HG02885 (cell line): Measurements from ENCODE around the gene F10.
"Not testable (repeated sequence)": the region's sequence is repeated elsewhere in the genome, so short reads cannot be mapped to it uniquely, and the experiment has no call there.

Source experiments
- ATAC-seq: cut with Tn5 transposase; IDR thresholded peaks from one replicate; pipeline ENCODE4 v1.9.1; 2021; ENCODE audit warnings: mild to moderate bottlenecking; ENCODE audit not compliant: unreplicated experiment, poor library complexity

Gene F10

DNA sequence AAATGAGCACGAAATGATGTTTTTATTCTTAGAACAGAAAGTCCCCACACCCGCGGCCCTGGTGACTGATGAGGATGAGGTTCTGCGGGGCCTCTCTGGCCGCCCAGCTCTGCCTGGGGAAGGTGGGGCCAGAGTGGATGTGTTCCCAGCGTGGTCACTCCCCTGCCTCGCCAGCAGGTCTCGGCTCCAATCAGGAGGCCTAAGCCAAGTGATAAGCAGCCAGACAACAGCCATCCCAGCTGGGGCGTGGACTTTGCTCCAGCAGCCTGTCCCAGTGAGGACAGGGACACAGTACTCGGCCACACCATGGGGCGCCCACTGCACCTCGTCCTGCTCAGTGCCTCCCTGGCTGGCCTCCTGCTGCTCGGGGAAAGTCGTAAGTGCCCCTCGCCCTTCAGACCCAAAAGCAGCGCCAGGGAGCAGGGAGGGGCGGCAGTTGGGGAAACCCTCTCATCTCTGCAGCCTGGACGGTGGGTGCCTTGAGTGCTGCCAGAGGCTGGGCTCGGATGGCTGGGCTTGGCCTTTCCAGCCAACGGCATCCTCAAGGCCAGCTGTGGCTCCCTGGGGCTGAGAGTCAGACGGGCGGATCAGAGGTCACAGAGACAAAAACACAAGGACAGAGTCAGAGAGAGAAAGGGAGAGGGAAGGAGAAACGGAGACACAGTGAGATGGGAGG is at the start of gene F10:
F10 (plus strand) TSS at position 250 of the 676 bp plus-strand sequence; CDS start at position 307, 57 bp downstream.
- no peak for ATAC-seq

DNA sequence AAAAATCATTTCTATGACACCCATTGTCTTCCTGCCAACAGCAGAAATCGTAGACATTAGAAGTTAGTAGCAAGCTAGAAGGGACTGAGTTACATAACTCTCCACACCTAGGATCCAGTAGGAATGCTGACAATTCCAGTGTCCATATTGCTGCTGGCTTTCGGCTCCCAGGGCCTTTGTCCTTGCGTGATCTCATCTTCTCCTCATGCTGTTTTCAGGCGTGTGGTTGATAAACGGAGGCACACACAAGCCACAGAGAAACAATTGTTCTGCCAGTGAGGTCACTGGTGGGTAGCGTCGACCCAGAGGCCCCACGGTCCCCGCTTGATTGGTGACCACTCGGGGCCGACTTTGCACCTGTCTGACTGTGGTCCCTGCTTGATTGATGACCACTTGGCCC is 48.7 kb upstream of the F10 start:
- no peak for ATAC-seq

DNA sequence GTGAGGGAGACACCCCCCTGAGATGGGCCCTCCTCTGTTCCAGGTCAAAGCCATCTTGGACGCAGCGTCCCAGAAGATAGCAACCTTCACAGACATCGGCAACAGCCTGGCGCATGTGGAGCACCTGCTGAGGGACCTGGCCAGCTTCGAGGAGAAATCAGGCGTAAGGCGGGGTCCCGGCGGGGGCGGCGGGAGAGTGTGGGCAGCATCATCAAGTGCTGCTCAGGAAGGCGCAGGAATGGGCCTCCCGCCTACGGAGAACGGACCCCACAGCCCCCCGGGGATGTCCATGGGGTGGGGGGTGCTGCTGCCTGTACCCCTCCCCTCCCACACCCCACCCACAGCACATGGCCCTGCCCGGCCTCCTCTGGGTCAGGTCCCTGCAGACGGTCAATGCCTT is 48.2 kb upstream of the F10 start:
- no peak for ATAC-seq

DNA sequence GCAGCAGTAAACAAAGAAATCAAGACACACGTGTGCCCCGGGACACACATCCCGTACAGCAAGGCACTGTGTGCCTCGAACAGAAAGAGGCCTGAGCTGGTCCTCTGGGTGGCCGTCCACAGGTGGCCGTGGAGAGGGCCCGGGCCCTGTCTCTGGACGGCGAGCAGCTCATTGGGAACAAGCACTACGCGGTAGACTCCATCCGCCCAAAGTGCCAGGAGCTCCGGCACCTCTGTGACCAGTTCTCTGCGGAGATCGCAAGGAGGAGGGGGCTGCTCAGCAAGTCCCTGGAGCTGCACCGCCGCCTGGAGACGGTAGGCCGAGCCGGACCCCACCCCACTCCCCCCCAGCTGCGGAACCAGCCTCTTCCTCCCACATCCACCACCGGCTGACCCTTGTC is 47.7 kb upstream of the F10 start:
- no peak for ATAC-seq

DNA sequence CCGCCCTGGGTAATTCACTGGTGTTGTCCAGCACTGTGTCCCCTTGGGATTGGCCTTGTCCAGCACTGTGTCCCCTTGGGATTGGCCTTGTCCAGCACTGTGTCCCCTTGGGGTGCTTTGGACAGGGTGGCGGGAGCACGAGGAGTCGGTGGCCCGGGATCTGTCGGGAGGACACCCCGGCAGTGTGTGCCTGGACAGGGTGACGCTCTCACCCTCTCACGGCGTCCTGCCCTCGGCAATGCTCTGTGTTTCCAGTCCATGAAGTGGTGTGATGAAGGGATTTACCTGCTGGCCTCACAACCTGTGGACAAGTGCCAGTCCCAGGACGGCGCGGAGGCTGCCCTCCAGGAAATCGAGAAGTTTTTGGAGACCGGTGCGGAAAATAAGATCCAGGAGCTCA is 46.9 kb upstream of the F10 start:
- ATAC-seq, result no peak

DNA sequence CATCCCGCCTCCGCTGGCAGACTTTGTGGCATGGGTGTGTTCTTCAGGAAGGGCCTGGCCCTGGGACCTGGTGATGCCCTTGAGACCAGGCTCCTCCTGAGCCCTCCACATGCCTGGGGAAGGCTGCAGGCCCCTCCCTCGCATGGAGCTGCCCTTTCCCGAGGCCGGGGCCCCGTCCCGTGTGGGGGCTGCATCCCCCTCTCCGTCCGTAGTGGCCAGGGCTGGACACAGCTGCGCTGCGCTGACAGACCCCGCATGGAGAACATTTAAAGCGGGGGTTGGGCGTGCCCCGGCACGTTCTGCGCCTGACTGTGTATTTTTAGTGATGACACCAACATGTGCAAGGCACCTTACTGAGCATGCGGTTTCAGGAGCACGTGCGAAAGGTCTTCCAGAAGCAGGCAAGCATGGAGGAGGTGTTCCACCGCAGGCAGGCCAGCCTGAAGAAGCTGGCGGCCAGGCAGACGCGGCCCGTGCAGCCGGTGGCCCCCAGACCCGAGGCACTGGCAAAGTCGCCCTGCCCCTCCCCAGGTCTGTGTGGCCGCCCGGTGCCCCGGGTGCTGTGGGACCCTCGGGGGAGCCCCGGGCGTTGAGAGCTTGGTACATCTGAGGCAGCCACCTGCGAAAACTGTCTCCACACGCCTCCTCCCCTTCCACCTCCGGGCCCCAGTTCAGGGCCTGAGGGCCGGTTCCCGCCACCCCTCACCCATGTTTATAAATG is 45.8 kb upstream of the F10 start:
- no peak for ATAC-seq

DNA sequence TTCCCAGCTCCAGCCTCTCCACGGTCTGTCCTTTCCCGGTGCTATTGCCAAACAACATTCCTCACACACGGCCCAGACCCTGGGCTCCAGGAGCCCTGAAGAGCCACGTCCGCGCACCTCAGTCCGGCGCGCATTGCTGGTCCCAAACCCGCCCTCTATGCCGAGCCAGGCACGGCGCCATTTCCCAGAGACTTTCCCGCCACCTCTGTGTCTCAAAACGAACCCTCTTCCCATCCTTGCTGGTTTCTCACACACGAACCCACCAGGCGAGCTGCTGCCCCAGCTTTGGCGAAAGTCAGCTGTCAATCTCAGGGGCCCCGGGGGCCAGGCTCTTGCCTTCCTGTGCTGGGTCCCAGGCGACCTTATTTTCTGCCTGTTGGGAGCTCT is 45.0 kb upstream of the F10 start:
- ATAC-seq, result no peak

DNA sequence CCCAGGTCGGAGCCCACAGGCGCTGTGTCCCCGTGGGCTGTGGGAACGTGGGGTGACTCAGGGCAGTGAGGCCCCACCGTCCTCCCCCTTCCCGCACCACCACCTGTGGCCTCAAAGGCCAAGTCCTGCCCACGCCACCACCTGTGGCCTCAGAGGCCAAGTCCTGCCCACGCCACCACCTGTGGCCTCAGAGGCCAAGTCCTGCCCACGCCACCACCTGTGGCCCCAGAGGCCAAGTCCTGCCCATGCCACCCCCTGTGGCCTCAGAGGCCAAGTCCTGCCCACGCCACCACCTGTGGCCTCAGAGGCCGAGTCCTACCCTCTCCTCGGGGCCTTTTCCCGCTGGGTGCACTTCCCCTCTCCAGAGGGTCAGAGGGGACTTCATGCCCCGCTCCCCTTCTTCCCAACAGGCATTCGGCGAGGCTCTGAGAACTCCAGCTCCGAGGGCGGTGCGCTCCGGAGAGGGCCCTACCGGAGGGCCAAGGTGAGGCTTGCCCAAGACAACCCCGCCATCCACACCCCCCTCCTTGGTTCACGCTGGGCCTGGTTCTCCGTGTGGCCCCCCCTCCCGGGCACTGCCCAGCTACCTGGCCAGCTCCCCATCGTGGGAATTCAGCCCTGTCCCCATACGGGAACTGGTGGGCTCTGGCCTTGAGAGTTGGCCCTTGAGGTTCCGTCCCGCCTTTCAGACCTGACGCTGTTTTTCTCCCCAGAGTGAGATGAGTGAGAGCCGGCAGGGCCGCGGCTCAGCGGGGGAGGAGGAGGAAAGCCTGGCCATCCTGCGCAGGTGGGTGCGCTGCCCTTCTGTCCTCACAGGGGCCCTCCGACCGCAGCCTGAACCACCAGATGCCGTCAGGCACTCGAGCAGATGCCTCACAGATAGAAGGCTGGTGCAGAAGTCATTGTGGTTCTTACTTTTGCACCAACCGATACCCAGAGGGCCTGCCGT is 44.4 kb upstream of the F10 start:
- no peak for ATAC-seq

DNA sequence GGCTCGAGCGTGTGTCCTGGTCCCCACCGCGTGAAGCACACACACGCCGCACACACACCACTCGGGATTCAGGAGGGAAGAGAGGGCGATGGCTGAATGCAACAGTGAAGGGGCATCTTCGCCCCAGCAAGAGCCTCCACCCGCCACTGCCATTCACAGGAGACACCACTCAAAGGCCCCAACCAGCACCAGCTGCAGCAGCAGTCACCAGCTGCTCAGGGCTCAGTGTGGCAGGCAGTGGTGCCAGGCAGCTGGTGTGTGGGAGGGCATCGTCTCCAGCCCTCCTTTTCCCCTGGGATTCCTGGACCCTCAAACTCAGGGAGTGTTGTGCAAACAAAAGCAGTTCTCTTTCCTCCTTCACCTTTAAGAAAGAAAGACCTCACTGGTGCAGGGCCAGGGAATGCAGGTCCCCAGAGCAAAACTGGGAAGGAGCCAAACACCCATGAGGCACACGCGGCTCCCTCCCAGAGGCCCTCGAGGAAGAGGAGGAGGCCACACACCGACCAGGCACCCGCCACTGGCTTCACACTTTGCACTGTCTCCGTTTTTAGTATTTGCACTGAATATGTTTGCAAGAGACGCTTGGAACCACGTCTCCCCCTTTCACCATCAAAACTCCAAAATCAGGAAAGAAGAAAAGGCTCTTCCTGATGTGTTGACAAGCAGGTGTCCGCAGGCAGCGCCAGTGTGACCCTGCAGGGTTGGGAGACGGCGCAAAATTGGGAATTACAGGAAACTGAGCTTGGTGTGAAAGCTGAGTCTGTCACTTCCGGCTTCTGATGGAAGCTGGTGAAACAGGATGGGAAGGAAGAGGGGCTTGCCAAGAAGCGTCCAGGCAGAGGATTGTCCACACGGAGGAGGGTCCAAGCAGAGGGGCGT is 43.5 kb upstream of the F10 start:
- ATAC-seq, result no peak

DNA sequence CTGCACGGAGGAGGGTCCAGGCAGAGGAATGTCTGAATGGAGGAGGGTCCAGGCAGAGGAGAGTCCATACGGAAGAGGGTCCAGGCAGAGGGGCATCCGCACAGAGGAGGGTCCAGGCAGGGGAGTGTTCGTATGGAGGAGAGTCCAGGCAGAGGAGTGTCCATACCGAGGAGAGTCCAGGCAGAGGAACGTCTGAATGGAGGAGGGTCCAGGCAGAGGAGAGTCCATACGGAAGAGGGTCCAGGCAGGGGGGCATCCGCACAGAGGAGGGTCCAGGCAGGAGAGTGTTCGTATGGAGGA is 42.9 kb upstream of the F10 start:
- not testable (repeated sequence) for ATAC-seq

DNA sequence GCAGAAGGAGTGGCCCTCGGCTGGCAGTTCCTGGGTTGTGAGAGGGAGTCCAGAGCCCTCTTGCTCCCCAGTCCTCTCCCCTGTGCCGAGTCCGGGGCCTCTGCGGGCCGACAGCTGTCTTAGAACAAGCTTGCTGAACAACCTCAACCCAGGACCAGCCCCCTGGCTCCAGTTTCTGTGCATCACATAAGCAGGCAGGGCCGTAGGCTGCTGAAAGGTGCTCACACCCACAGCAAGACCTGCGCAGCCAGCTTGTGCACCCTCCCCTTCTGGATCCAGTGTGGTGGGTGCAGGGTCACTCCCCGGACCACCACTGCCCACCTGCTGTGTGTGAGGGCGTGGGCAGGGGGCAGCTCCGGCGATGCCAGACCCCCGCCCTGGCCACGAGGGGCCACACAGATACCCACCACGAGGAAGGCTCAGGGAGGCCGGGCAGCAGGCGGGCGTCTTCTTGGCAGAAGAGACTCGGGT is 42.2 kb upstream of the F10 start:
- ATAC-seq, result no peak

DNA sequence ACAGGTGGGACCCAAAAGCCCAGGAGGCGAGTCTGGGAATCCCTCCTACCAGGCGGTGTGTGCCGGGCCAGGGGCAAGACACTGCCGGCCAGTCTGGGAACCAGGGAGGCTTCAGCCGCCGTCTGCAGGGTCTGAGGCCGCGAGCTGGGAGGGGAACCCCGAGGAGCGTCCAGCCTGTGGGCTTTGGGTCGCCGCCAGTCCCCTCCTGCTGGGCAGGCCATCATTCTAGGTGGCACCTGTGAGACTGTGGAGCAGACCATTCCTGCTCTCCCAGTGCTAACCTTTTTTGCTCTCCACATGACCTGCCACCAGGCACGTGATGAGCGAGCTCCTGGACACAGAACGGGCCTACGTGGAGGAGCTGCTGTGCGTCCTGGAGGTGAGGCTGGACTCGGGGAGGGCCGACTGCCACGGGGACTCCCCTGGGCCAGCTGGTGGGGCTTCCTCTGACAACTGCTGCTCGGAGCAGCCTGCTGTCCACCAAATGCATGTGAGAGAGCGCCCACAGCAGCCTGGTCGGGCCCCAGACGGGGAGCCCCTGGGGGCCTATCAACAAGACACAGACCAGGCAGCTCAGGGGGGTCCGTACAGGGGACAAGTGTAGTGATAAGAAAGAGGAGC is 41.6 kb upstream of the F10 start:
- ATAC-seq, result no peak

DNA sequence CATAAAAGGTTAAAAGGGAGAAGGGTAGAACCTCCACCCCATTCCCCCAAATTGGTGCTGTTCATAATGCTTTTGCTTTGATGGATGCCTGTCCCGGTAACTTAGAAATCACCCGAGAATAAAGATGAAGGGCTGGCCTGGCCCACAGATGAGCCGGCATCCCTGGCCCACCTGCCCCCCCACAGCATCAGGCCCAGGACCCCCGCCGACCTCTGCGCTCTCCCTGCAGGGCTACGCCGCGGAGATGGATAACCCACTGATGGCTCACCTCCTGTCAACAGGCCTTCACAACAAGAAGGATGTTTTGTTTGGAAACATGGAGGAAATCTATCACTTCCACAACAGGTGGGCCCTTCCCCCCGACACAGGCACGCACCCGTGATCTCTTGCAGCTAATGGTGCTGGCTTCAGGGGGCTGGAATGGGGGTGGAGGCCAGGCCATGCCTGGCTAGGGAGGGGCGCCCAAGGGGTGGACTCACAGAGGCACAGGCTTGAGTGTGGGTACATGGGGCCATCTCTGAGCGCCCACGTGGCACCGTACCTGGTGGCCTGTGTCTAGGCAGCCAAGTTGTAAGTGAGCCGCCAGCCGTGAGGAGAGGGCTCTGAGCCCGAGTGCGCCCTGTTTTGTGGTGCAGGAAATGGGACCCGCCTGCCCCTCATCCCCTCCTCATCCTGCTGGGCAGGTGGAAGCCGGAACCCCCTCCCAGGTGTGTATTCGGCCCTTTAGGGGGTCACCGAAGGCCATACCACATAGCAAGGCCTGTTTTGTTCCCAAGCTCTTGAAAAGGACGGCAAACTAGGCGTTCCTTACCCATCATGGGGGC is 40.2 kb upstream of the F10 start:
- no peak for ATAC-seq

DNA sequence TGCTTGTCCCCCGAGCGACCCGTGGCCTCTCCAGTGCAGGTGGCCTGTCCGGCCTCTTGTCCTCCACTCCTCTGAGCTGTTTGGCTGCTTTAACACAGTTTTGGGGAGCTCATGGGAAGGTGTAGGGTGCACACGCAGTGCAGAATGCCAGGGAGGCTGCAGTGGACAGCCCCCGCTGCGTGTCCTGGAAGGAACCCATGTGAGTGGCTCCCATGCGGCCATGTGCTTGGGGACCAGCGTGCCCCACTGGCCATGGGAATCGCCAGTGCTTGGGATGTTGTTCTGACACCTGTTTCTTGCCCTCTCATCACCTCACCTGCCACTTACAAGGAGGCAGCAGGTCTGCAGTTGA is 39.6 kb upstream of the F10 start:
- no peak for ATAC-seq

DNA sequence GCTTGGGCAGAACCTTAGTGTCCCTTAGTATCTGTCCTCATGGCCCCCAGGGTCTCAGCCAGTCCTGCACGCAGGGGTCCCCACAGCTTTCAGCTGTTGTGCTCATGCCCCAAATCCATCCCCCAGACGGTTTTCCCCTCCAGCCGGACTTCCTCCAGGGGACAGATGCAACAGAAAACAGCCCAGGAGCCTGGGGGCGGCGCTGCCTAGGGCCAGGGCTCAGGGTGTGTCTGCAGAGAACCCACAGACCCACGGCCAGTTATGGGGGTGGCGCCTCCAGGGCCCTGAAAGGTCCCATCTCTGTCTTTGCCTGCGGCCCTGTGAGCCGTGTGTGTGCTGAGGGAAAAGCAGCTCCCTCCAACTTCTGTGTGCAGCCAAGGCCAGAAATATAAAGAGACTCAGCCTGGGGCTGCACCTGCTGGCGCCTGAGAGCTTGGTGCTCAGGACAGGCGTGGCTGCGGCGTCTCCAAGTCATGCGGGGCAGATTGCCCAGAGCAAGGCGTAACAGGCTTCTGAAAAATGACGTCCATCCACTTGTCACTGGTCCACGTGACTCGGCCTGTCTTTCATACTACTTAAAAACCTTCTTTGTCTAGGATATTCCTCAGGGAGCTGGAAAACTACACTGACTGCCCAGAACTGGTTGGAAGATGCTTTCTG is 39.1 kb upstream of the F10 start:
- no peak for ATAC-seq

DNA sequence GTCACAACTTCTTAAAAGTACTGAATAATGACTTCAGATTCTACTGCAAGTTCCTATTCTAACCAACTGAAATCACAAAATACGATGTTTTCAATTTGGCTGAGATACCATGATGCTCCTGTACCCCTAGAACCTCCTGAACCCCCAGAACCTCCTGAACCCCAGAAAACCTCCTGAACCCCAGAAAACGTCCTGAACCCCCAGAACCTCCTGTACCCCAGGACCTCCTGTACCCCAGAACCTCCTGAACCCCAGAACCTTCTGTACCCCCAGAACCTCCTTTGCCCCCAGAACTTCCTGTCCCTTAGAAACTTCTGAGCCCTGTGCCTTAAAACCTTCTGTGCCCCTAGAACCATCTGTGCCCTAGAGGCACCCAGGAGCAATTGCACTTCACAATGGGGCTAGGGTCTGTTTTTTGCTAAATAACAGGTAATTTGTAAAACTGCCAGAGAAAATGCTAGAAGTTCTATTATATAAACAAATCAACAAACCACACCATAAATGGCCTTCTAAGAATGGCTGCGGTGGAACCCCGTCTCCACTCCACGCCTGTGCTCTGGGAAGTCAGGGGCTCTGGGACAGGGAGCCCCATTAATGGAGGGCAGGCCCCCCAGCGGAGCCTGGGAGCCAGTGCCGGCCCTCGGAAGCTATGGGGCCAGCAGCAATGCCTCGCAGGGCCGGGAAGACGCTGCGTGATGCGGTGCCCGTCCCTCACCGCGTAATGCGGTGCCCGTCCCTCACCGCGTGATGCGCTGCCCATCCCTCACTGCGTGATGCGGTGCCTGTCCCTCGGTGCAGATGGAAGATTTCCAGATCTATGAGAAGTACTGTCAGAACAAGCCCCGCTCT is 38.3 kb upstream of the F10 start:
- ATAC-seq, result no peak

DNA sequence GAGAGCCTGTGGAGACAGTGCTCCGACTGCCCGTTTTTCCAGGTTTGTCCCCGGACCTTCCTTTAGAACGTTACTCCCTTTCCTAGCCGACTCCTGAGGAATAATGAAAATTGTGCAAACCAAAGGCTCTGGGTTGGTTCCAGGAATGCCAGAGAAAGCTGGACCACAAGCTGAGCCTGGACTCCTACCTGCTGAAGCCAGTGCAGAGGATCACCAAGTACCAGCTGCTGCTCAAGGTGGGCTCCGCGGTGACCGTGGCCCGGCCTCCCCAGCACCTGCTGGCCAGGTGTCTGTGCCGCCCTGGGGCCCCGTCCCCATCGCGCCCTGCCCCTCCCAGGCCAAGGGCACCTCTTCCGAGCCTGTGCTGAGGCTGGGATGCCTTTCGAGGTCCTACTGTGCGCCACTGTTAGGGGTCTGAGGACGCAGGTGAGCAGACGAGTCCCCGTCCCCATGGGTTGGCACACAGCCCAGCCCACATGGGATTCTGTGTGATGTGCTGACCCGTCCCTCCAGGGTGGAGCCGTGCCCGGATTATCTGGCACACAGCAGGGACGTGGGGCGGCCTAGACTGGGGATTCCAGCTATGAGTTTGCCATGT is 37.6 kb upstream of the F10 start:
- ATAC-seq, result no peak
